ENCODE measurements around the gene SLC35G2.
"Not testable (repeated sequence)": the region's sequence is repeated elsewhere in the genome, so short reads cannot be mapped to it uniquely, and the experiment has no call there.

The SLC35G2 gene

DNA sequence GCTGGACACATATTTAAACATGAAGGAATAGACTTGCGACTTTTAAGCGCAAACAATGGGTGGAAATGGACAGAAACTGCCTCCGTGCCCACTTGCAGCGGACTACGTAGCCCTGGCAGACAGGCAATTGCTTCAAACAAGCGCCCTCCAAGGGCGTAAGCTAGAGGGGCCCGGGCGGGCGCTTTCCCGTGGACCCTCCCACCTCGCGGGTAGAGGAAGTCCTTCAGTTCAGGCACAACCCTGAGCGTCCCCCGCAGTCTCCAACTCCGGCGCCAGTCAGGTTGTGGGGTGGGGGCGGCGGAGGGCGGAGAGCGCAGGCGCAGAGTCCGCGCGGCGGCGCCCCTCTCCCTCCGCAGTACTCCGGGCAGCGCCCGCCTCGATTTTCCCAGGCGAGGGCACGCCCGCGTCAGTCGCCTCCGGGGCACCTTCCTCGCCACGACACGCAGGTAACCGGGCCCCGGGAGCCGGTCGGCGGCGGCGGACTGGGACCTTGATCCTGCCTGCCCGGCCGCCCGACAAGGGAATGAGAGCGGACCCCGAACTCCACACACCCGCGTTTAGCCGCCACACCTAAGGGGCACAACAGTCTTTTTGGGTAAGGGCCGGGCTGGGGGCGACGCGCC, at the start of gene SLC35G2:
SLC35G2 (plus strand) TSS at position 358 of the 623 bp plus-strand sequence. CDS start 35,335 bp downstream, outside the sequence.
- DNase-seq (ENCODE audit: low read depth in 2 of 2), result no peak

DNA sequence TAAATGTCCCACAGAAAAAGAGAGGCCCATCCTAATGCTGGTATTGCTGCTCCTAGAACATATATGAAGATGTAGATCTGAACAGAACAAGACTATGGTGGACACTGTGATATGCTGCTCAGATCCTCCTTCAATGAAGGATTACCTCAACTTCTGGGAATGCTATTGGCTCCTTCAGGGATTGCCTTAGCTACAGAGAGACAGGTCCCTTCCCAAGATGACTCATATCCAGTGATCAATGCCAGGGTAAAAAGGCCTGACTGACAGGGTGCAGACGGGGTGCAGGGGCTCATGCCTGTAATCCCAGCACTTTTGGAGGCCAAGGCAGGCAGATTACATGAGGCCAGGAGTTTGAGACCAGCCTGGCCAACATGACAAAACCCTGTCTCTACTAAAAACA, 46.2 kb upstream of the SLC35G2 start:
- no peak for DNase-seq (ENCODE audit: low read depth in 2 of 2)

DNA sequence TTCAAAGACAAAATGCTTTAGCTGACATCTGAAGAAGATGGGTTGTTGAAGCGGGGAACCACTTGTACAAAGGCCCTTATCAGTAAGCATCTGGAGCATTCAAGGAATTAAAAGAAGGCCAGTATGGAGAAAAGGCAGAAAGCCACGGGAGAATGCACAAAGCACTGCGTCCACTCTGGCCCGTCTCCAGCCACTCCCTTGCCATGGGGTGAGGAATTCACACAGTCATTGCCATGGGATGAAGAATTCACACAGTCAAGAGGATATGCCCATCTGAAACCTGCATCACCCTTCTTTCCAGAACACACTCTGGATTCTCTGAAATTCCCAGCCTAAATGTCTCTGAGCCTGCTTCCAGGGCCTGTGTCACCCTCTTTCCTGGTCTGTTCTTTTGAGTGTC, 40.1 kb upstream of the SLC35G2 start:
- no peak for DNase-seq (ENCODE audit: low read depth in 2 of 2)

DNA sequence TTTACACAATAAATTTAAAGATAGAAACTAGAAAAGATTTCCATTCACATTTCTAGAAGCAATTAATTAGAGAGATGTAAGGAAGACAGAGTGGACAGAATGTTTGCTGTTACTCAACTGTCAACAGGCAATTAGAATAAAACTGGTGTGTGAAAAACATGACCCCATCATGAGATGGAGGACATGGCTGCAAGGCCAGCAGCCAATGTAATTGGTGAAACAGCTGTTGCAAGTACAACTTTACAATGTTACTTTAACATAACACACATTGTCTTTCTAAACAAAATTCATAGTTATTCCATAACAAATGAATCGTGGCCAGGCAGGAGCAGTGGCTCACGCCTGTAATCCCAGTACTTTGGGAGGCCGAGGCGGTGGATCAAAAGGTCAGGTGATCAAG, 38.2 kb upstream of the SLC35G2 start:
- DNase-seq (ENCODE audit: low read depth in 2 of 2), result no peak

DNA sequence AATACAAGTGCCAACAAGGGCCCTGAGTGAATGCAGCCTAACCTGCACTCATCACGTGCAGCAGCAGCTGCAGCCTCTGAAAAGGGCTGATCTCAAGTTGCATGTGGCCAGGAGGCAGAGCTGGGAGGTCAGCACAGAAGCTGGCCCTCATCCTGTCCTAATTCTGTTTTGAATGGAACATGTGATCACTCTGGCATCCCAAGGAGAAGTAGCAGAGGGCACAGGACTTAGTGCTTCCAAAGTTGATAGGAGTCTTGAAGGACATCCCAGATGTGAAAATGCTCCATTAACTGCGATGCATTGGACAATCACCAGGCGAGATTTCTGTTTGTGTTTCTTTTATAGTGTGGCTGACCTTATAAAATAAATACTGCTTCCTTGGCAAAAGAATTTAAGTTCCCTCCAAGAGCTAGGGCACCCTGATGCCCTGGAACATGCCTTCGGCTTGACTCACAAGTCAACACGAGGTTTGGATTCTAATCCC, 35.2 kb upstream of the SLC35G2 start:
- DNase-seq (ENCODE audit: low read depth in 2 of 2), result no peak

DNA sequence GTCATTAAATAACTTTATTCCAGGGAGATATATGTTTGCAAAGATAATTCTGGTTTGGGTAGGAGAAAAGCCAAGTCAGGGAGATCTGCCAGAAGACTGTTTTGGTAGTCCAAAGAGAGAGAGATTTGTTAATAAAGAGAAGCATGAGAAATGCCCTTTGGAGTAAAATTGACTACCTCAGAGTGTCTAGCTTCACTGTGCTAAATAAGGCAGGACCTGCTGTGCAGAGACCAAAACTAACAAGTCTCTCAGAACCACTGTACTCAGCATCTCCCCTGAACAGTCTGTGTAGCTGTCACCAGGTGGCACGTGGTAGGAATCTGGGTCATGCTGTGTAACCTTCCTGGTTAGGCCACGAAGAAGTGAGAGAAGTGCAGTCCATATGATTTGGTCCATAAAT, 31.6 kb upstream of the SLC35G2 start:
- DNase-seq (ENCODE audit: low read depth in 2 of 2), result peak in 1 of 2 experiments; percentile 10

DNA sequence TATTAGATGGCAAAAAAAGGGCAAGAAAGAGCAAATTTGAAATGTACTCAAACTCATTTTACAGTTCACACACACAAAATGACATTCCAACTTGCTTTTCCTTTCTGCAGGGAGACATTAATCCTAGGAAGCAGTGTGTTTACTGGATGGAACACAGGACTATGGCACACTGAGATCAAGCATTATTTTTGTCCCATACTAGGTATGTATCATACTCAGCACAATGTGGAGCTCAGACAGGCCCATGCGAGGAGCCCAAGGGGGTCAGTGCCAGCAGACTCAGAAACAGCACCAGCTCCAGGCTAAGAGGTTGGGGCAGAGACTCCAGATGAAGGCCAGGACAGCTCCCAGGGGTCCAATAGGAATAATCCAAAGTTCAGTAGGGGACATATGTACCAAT, 30.8 kb upstream of the SLC35G2 start:
- DNase-seq (ENCODE audit: low read depth in 2 of 2), result no peak

DNA sequence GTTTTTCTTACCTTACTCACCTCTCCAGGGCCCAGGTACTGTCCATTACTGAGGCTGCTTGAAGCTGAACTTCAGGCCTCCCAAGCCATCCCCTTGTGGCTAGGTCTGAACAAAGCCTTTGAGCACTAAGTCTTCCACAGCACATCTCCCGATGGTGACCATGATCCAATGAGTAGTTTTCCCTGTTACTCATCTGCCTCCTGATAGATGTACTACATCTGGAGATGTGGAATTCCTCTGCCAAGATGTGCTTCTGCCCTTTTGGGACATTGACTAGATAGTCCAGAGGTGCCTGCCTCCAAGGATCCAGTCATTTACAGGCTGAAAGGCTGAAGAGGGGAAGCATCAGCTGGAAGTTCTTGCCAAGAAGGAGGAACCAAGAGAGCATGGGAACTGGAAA, 28.9 kb upstream of the SLC35G2 start:
- DNase-seq (ENCODE audit: low read depth in 2 of 2), result no peak

DNA sequence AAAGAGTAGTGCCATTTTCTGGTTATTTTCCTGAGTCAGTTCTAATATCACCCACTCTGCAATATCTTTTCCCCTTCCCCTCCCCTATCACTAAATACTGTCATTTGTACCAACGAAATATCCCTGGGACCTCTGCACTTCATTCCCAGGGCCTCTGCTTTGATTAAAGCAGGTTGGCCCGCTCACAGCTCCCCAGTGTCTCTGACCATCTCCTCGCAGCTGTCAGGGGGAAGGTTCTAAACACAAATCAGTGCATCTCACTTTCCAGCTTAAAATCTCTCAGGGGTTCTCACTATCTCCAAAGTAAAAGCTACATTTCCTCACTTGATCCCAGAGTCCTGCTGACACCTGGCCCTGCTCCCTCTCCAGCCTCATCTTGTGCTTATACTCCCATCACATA, 28.1 kb upstream of the SLC35G2 start:
- no peak for DNase-seq (ENCODE audit: low read depth in 2 of 2)

DNA sequence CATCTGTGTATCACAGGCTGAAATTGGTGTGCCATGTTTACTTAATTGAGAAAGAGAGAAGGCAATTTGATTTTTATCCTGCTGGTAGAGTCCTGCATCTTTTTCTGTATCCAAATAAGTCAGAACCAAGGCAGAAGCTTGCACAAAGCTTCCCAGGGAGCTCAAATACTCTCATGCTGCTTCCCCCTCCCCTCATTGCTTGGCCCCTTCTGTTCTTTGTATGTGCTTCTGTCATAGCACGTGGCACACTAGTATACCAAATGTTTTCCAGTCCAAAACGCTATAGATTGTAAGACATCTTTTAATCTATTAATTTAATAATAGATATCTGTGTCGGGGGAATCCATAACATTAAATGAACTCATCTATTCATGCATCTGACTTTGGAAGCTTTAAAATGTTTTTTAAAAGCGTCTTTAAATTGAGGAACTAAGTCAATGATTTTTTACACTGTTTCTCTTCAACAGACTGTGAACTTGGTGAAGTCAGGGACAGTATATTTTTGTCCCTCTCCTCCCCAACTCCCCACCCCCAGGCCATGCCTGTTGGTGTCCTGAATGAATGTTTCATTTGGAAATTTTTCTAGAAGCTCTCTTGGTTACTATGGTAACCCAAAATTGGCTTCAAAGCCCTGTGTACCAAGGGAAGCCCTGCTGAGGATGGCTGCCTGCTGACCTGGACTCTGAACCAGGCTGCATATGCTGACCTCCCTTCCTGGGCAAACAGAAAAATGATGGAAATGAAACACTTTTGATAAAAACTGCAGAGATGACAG, 26.2 kb upstream of the SLC35G2 start:
- no peak for DNase-seq (ENCODE audit: low read depth in 2 of 2)

DNA sequence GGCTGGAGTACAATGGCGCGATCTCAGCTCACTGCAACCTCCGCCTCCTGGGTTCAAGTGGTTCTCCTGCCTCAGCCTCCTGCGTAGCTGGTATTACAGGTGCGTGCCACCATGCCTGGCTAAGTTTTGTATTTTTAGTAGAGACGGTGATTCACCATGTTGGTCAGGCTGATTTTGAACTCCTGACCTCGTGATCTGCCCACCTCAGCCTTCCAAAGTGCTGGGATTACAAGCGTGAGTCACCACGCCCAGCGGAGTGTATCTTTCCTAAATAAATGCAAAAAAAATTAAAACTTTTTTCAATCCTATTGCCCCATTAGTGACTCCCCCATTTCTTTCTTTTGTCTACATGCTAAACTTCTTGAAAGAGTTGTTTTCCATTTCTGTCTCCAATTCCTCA, 17.8 kb upstream of the SLC35G2 start:
- not testable (repeated sequence) for DNase-seq (ENCODE audit: low read depth in 2 of 2)

DNA sequence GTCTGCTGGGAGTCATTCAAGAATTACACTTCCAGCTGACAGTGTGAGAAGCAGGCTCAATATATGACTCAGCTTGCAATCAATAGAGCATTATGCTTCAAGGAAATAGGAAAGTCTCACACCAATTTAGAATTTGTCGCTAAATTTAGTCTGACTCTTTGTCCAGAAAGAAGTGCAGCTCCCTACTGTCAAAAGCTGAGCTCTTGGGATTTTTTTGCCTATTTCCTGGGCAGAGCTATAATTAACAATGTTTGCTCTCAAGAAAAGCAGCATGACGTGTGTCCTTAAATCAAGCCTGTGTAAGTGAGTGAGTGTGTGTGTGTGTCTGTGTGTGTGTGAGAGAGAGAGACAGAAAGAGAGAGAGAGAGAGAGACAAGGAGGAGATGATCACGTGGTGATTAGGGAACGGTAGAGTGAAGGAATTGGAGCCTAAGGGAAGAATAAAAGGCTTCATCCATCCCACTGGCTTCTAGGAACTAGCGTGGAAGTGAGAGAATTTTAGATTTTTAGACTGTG, 16.4 kb upstream of the SLC35G2 start:
- DNase-seq (ENCODE audit: low read depth in 2 of 2), result no peak

DNA sequence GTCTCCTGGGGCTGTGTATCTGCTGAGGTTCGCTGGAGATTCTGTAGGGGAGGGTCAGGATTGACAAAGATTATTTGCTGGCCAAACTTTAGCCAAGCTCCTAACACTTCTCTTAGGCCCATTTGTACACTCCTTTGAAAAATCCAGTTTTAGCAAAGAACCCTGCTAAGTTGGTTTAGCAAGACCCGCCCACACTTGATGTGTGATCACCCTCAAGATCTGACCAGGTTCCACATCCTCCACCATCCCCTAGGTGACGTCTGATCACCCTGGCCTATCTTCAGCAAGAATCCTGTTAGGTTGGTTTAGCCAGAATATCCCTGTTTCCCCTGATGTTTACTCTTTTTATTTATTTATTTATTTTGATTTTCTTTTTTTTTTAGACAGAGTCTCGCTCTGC, 14.8 kb upstream of the SLC35G2 start:
- no peak for DNase-seq (ENCODE audit: low read depth in 2 of 2)

DNA sequence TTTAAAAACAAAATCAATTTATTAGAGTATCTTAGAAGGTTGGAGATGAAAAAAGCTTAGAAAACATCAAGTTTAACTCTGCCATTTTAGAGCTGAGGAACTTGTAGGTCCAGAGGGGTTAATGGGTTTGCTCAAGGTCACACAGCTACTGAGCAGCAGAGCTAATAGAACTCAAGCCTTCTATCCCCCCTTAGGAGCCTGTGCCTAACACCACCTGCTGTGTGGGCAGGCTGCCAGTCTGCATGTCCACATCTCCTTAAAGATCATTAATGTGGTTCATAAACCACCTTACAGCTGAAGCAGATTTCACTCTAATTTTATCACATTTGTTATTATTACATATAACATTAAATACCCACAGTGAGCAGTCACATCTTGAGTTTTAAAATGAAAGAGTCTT, 14.1 kb upstream of the SLC35G2 start:
- no peak for DNase-seq (ENCODE audit: low read depth in 2 of 2)

DNA sequence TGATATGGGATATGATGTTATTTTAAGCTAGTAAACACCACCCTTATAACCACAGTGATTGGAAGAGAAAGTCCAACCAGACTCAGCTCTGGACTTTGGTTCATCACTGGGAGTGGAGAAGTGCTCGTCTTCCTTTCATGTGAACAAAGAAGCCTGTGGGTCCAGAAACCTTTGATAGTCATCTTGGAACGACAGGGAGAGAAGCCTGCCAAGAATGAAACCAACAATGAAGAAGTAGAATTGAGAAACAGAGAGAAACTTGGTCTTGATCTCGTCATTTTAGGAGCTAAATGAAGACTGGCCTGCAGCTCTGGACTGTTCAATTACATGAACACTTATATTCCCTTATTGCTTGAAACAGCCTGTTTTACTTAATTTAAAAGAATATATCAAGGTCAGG, 13.1 kb upstream of the SLC35G2 start:
- no peak for DNase-seq (ENCODE audit: low read depth in 2 of 2)

DNA sequence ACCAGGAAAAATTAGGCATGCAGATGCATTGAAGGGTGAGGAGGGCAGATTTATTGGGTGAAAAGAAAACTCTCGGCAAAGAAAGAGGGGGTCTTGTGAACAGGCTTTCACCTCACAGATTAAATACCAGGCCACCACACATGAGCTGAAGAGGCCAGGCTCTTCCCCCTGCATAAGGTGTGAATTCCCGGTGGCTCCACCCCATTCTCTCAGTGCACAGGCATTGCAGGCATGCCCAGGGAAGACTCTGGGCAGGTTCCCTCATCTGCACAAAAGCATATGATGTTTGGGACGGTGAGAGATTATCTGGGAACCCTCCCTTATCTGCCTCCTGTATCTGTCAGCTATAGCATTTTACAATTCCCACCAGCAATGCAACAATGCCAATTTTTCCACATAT, 7.2 kb upstream of the SLC35G2 start:
- no peak for DNase-seq (ENCODE audit: low read depth in 2 of 2)

DNA sequence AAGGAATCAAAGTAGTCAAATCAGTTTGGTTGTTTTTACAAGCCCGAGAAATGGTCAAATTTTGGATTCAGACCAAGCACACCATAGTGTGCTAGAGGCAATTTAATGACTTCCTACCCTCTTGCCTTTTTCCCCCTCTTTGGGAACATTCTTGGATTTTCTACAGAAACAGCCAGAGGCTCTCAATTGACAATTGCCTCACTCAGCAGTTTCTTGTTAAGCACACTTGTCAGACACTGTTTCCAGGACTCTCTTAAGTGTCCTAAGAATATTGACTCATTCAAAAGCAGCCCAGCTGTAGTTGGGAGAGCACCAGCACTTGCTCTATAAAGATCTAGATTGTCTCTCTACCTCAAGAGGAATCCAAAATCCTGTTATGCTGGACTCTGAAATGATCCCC, 1.5 kb upstream of the SLC35G2 start:
- no peak for DNase-seq (ENCODE audit: low read depth in 2 of 2)

DNA sequence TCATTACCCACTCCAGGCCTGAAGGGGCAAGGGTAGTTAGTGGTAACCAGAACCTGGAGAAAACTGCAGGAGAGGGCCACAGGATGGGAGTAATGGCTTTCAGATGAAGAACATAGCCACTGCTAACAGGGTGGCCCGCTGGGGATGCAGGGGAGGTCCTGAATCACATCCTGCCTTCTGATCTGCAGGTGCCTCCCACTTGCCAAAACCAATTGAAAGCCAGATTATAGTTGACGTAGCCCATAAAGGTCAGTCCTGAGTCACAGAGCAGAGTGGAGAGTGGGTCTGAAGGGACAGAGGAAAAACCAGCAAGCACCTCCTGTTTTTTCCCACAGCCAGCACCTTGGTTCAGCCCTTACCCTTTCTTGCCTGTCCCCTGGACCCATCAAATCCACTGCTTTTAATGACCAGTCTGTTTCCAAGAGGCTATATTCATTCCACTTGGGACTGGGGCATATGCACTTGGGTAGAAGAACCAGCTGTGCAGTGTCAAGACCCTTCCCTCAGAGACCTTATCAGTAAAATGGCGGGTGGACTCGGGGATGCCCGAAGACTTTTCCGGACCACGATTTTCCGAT, 646 bp upstream of the SLC35G2 start:
- DNase-seq (ENCODE audit: low read depth in 2 of 2), result no peak

DNA sequence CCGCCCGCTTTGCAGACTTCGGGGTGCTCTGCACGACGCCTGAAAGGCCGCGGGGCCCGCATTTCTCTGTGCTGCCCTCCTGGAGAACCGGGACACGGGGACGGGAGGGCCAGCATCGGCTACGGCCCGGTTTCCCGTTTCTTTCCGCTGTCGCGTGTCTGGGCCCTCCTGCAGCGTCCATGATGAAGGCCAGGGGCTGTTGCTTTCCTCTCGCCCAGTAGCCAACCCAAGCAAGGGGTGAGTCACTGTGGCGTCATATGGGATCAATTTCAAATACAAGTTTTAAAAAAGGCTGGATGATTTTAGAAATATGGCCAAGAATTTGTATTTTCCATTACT, 435 bp downstream of the SLC35G2 start:
- peak; percentile 43 to 46 for DNase-seq (ENCODE audit: low read depth in 2 of 2)

DNA sequence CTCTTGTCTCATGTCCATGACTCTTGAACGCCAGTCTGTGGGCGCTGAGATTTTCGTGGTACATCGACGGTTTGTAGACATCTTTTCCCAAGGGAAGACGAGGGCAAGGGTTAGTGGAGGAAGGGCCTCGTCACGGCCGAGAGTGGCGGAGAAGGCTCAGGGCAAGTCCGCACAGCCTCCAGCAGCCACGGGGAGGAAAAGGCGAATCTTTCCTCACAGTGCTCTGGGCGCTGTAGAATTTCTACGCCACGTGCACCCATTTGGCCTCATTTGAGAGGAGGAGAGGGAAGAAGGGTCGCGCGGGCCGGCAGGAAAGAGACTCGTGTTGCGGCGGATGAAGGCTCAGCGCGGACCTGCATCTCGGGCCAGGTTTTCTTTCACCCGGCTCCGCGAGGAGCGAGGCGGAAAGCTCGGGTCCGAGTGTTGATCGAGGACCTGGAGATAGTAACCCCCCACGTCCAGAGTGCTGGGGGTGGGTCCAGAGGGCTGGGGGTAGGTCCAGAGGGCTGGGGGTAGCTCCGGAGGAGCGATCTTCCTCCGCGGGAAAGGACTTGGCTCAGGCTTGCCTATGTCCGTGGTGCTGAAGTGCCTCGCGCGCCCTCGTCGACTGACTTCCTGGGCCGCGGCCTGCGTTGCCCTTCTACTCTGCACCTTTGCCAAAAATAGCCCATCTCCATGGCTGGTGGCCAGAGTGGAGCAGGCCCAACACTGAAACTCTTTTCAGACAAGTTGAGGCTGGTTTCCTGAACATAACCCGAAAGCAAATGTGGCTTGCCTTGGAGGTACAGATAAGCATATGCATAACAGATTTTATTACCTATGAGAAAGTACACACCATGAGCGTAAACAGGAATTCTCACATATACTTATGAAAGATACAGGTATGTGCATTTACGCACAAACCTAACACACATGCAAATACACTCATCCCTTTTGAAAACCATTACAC, 1.1 kb downstream of the SLC35G2 start:
- no peak for DNase-seq (ENCODE audit: low read depth in 2 of 2)

DNA sequence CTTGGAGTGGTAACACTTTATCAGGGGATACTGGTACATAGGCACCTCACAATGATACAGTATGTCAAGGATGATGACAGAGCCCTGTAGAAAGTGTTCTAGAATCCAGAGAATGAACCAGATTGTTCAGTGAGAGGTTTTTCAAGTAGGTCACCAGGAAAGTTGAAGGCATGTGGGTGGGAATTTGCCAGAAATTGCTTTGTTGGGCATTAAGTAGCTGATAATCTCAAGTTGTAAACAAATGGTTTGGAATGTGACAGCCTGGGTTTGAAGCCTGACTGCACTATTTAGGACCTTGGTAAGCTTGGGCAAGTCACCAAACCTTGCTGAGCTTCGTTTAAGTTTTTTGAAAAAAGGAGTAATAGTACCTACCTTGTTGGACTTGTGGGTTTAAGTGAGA, 12.5 kb downstream of the SLC35G2 start:
- DNase-seq (ENCODE audit: low read depth in 2 of 2), result no peak

All from fibroblast of skin of left biceps (primary cell).